ENCODE data around the gene RENBP. TPM values are rescaled to one million over a fixed set of nuclear protein-coding genes. Genes with fewer than 3 reads are reported as not detected.

RENBP gene
- total RNA-seq, 1 experiment from 2014 or later, result 7.1 TPM

DNA sequence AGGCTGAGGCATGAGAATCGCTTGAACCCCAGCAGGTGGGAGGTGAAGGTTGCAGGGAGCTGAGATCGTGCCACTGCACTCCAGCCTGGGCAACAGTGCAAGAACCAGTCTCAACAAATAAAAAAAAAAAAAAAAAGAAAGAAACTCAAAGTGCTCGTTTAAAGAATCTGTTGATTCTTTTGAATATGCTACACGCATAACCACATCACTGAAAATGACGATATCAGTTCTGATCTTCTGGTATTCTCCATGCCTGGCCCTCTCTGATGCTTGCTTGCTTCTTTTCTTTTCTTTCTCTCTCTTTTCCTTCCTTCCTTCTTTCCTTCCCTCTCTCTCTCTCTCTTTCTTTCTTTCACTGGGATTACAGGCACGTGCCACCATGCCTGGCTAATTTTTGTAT is 32.6 kb downstream of the RENBP start:
- H3K27ac Mint-ChIP-seq, result peak overlapping the region in 1 of 3 experiments; percentile 58; a peak in 1 of 7 replicates

More for the DNA sequence above, 32.6 kb downstream of the RENBP start:
- no CpG with 5 or more reads among the region's 6 CpGs for WGBS (ENCODE audit: extremely low coverage, insufficient read length, low lambda C conversion rate)
- H3T11ph ChIP-seq (ENCODE audit: low read length), result no peak overlapping the region
- H2AK5ac ChIP-seq (ENCODE audit: insufficient read length, low read length), result no peak overlapping the region
- H4K5ac ChIP-seq (ENCODE audit: insufficient read length, low read depth, low read length), result no peak overlapping the region
- no peak overlapping the region for H2BK20ac ChIP-seq (ENCODE audit: low read depth, low read length, poor library complexity, severe bottlenecking)
- no peaks in the 10 kb centered on the region for H3K4me1 ChIP-seq (ENCODE audit: insufficient read depth, low read length)
- Mint-ChIP-seq H3K4me3 (no peak overlapping the region; a peak in 1 of 5 replicates), H3K27me3 (ENCODE audit: low read depth) (no peaks in the 10 kb centered on the region), H3K4me1 (0 out of 4 replicates have a peak, but pooled peaks cover 0 to 3% of the 10 kb centered on the region in 2 experiments), H3K9me3 (peaks cover 56 to 70% of the 10 kb centered on the region in 2 experiments), H3K36me3 (ENCODE audit: insufficient read depth in 1 of 3, low read depth in 3 of 3) (peaks cover 5 to 46% (median 23%) of the 10 kb centered on the region in 3 experiments; a peak in 6 of 7 replicates)
- no peak for DNase-seq
- no peak overlapping the region for H3K4ac ChIP-seq (ENCODE audit: low read depth, low read length)
- no peak overlapping the region for H3K23ac ChIP-seq (ENCODE audit: insufficient read length, low read depth, low read length)
- H2BK5ac ChIP-seq (ENCODE audit: insufficient read length, low read length), result no peak overlapping the region
- H2BK120ac ChIP-seq (ENCODE audit: low read depth, low read length, poor library complexity, severe bottlenecking), result no peak overlapping the region
- peaks cover 10% of the 10 kb centered on the region for H3K9me3 ChIP-seq (ENCODE audit: control insufficient read depth, low read depth, low read length)
- H3K4me2 ChIP-seq (ENCODE audit: insufficient read depth, insufficient read length, low read length), result no peak overlapping the region
- no peak overlapping the region for H3K14ac ChIP-seq (ENCODE audit: insufficient read depth, low read length)
- H3K23me2 ChIP-seq (ENCODE audit: insufficient read length, low read depth, low read length, poor library complexity, severe bottlenecking), result no peaks in the 10 kb centered on the region
- no peak overlapping the region for H4K8ac ChIP-seq (replicated peaks; ENCODE audit: insufficient read length, low read depth, low read length)
- no peak overlapping the region for H2BK15ac ChIP-seq (ENCODE audit: low read depth, low read length)
- no peak overlapping the region for H3K56ac ChIP-seq (ENCODE audit: insufficient read length, low read depth, low read length)
- no peak overlapping the region for H3K9ac ChIP-seq (ENCODE audit: extremely low read depth, insufficient read length, low read length)
- H3K79me2 ChIP-seq (ENCODE audit: insufficient read depth, low read length), result no peaks in the 10 kb centered on the region
- H3K18ac ChIP-seq (ENCODE audit: insufficient read length, low read depth, low read length), result no peak overlapping the region
- no peak overlapping the region for H2AFZ ChIP-seq (ENCODE audit: low read length)
- no peaks in the 10 kb centered on the region for H3K27me3 ChIP-seq (ENCODE audit: insufficient read depth, low read length)
- no peak overlapping the region for H3K27ac ChIP-seq (ENCODE audit: insufficient read length, low read depth, low read length)
- no peak overlapping the region for H4K91ac ChIP-seq (ENCODE audit: insufficient read length, low read depth, low read length)
- H3K79me1 ChIP-seq (ENCODE audit: insufficient read depth, low read depth, low read length, poor library complexity, severe bottlenecking), result no peaks in the 10 kb centered on the region
- no peaks in the 10 kb centered on the region for H4K20me1 ChIP-seq (ENCODE audit: control insufficient read depth, insufficient read depth, insufficient read length)
- TF ChIP-seq CTCF (conservative IDR thresholded peaks at IDR 0.05), result no peak
- H2BK12ac ChIP-seq (ENCODE audit: insufficient read length, low read depth, low read length), result no peak overlapping the region
